NCI-H146 (cell line): ENCODE measurements around the gene FAM20A.
"Not testable (repeated sequence)": the region's sequence is repeated elsewhere in the genome, so short reads cannot be mapped to it uniquely, and the experiment has no call there.

Experiments used
- DNase-seq: peaks from one replicate; lab custom pipeline; 2025; lab: John Stamatoyannopoulos, UW

Gene FAM20A

GRCh38 chr17:68589086-68589485 lies 12.1 kb downstream of the FAM20A start:
- no peak for DNase-seq

GRCh38 chr17:68588362-68588761 lies 12.8 kb downstream of the FAM20A start:
- no peak for DNase-seq

- no peak for DNase-seq
Observed at GRCh38 chr17:68587847-68588246, 13.3 kb downstream of the FAM20A start.

- no peak for DNase-seq
Observed at GRCh38 chr17:68587026-68587425, 14.1 kb downstream of the FAM20A start.

- DNase-seq, result no peak
Observed at GRCh38 chr17:68585643-68586042, 15.5 kb downstream of the FAM20A start.

- DNase-seq, result no peak
Observed at GRCh38 chr17:68584581-68585303, 16.4 kb downstream of the FAM20A start.

GRCh38 chr17:68582867-68583266 lies 18.3 kb downstream of the FAM20A start:
- not testable (repeated sequence) for DNase-seq

- DNase-seq, result no peak
Observed at GRCh38 chr17:68581863-68582645, 19.1 kb downstream of the FAM20A start.

- DNase-seq, result no peak
Observed at GRCh38 chr17:68580236-68580770, 20.9 kb downstream of the FAM20A start.

GRCh38 chr17:68579194-68579927 lies 21.8 kb downstream of the FAM20A start:
- DNase-seq, result no peak

- DNase-seq, result no peak
Observed at GRCh38 chr17:68578236-68578635, 22.9 kb downstream of the FAM20A start.

GRCh38 chr17:68577497-68577821 lies 23.7 kb downstream of the FAM20A start:
- no peak for DNase-seq

GRCh38 chr17:68576811-68577496 lies 24.2 kb downstream of the FAM20A start:
- no peak for DNase-seq

- no peak for DNase-seq
Observed at GRCh38 chr17:68576137-68576536, 25.0 kb downstream of the FAM20A start.

GRCh38 chr17:68573338-68573737 lies 27.8 kb downstream of the FAM20A start:
- no peak for DNase-seq

- no peak for DNase-seq
Observed at GRCh38 chr17:68572138-68572842, 28.9 kb downstream of the FAM20A start.

GRCh38 chr17:68570526-68570925 lies 30.6 kb downstream of the FAM20A start:
- no peak for DNase-seq

- no peak for DNase-seq
Observed at GRCh38 chr17:68569346-68569745, 31.8 kb downstream of the FAM20A start.

GRCh38 chr17:68568581-68568980 lies 32.6 kb downstream of the FAM20A start:
- no peak for DNase-seq

GRCh38 chr17:68567581-68567980 lies 33.6 kb downstream of the FAM20A start:
- DNase-seq, result no peak

- no peak for DNase-seq
Observed at GRCh38 chr17:68567035-68567434, 34.1 kb downstream of the FAM20A start.

GRCh38 chr17:68566442-68566738 lies 34.8 kb downstream of the FAM20A start:
- no peak for DNase-seq
